MCF 10A (cell line): ENCODE measurements around the gene NMD3. TPM values are rescaled to one million over a fixed set of nuclear protein-coding genes. Genes with fewer than 3 reads are reported as not detected.
A peak's percentile ranks its signal among the peaks of the same experiment; 100 is the strongest.

Source experiments
- BruUV-seq: library from RNA; stranded (reverse); fragments of 400-500 nt; replicated peaks from 2 replicates; lab custom pipeline; 2021; lab: Mats Ljungman, UMichigan
- CTCF ChIA-PET: fragments of 300-600 bp; sonication (Branson Sonifier 250); formaldehyde crosslinking; extraction: SDS; loops from one replicate; lab custom pipeline; 2021; ENCODE audit warnings: antibody characterized with exemption, inconsistent platforms; lab: Yijun Ruan, JAX
- POLR2A ChIA-PET: fragments of 300-600, 350-650 bp; sonication (Branson Sonifier 250); formaldehyde crosslinking; extraction: SDS; loops from one replicate; lab custom pipeline; 2020; ENCODE audit warnings: antibody characterized with exemption, inconsistent platforms; lab: Yijun Ruan, JAX
- DNase-seq: peaks from one replicate; pipeline ENCODE4 v3.0.0-alpha.2; 2018; ENCODE audit not compliant: unreplicated experiment
- H3K27ac Mint-ChIP-seq: one replicate; pipeline ENCODE4 v1.8.0; 2022; ENCODE audit warnings: mild to moderate bottlenecking, low read depth, mixed read lengths; ENCODE audit not compliant: unreplicated experiment
- H3K27me3 Mint-ChIP-seq: one replicate; pipeline ENCODE4 v1.8.0; 2022; ENCODE audit warnings: mixed read lengths; ENCODE audit not compliant: insufficient read depth, unreplicated experiment
- H3K36me3 Mint-ChIP-seq: one replicate; pipeline ENCODE4 v1.8.0; 2022; ENCODE audit warnings: mild to moderate bottlenecking, moderate library complexity, mixed read lengths; ENCODE audit not compliant: insufficient read depth, unreplicated experiment
- H3K4me1 Mint-ChIP-seq: one replicate; pipeline ENCODE4 v1.8.0; 2022; ENCODE audit warnings: mixed read lengths; ENCODE audit not compliant: insufficient read depth, unreplicated experiment
- H3K4me3 Mint-ChIP-seq: one replicate; pipeline ENCODE4 v1.8.0; 2022; ENCODE audit warnings: mild to moderate bottlenecking, moderate library complexity, mixed read lengths; ENCODE audit not compliant: unreplicated experiment
- H3K9me3 Mint-ChIP-seq: one replicate; pipeline ENCODE4 v1.8.0; 2022; ENCODE audit warnings: mixed read lengths; ENCODE audit not compliant: unreplicated experiment
- CTCF ChIP-seq: fragments of 200-600 bp; IDR thresholded peaks from one replicate; pipeline ENCODE4 v1.8.0; 2022; ENCODE audit warnings: antibody characterized with exemption, mild to moderate bottlenecking; ENCODE audit not compliant: unreplicated experiment
- intact Hi-C: fragments of 100-400 bp; cut with micrococcal nuclease; formaldehyde crosslinking; loops from 2 replicates; pipeline ENCODE4 v1.14.1; 2022
- total RNA-seq: library from RNA; stranded (reverse); gene quantifications from 2 replicates; pipeline ENCODE4 v1.2.3, GENCODE V29; 2022

The NMD3 gene
- total RNA-seq, 1 experiment from 2014 or later, result 84.6 TPM

DNA sequence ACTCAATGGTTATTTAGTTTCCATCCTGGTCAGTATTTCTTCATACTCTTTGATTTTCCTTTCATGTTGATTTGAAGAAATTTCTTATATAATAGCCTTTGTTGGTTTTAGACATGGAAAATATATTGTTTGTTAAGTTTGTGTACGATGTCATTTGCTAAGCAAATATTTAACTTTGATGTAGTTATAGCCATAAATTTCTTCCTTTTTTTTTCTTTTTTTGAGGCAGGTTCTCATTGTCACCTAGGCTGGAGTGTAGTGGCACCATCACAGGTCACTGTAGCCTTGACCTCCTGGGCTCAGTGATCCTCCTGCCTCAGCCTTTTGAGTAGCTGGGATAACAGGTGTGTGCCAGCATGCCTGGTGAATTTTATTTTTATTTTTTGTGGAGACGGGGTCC is 51.4 kb downstream of the NMD3 start:
- intact Hi-C loops, result no loop called here
- no peak for TF ChIP-seq CTCF
- ChIA-PET POLR2A (no interaction called here), CTCF (interaction anchor here (0.7 to 5.3 kb wide), 8 partner anchors 11 to 1162 kb away, joined by 3 to 50 read pairs (median 4); no protein-coding TSS in a partner anchor)
- H3K9me3 Mint-ChIP-seq, result no peaks in the 10 kb centered on the region
- H3K27me3 Mint-ChIP-seq, result no peaks in the 10 kb centered on the region
- no peak for DNase-seq
- BruUV-seq, result no TSS peak
- H3K4me3 Mint-ChIP-seq, result no peak overlapping the region
- H3K36me3 Mint-ChIP-seq, result no peaks in the 10 kb centered on the region
- H3K27ac Mint-ChIP-seq, result no peak overlapping the region
- H3K4me1 Mint-ChIP-seq, result peaks cover 4% of the 10 kb centered on the region

GRCh38 chr3:161273589-161274218 is 52.6 kb downstream of the NMD3 start:
- no TSS peak for BruUV-seq
- POLR2A ChIA-PET, result interaction anchor here (1.9 kb wide), 1 partner anchor 18 kb away, joined by 9 read pairs; no protein-coding TSS in a partner anchor
- H3K27ac Mint-ChIP-seq, result no peak overlapping the region
- no peaks in the 10 kb centered on the region for H3K36me3 Mint-ChIP-seq
- TF ChIP-seq CTCF, result peak; percentile 50
- peaks cover 1% of the 10 kb centered on the region for H3K9me3 Mint-ChIP-seq
- intact Hi-C loops, result loop anchor here (1.0 kb wide), 4 partner anchors 136 to 316 kb away; no protein-coding TSS in a partner anchor
- DNase-seq, result peak; percentile 57
- no peaks in the 10 kb centered on the region for H3K27me3 Mint-ChIP-seq
- peaks cover 4% of the 10 kb centered on the region for H3K4me1 Mint-ChIP-seq
- CTCF ChIA-PET, result interaction anchor here (0.6 to 5.4 kb wide), 18 partner anchors 12 to 586 kb away, joined by 3 to 110 read pairs (median 10); no protein-coding TSS in a partner anchor
- H3K4me3 Mint-ChIP-seq, result no peak overlapping the region

DNA sequence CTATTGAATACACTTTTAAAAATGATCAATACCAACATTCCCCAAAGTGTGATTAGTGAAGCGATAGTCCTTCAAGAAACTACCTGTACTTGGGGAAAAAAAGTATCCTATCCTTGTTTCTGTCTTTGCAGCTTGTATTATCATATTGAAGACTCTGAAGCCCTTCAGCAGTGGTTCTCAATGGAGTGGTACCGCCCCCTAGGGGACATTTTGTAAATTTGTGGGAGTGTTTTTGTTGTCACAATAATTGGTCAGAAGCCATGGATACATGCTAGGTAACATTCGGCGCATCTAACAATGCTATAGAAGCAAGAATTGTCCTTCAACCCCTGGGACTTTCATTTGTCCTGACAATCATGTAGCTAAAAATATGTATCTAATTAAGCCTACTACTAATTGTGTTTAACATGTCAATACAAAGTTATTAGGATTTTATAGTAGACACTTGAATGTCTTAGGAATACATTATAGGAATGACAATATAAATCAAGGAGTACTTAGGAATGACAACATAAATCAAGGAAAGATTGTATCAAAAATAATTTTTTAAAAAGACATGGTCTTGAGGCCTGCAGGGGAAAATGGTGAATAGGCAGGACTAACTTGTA is 53.7 kb downstream of the NMD3 start:
- peak; percentile 72 for DNase-seq
- no TSS peak for BruUV-seq
- H3K9me3 Mint-ChIP-seq, result peaks cover 12% of the 10 kb centered on the region

More for the DNA sequence above, 53.7 kb downstream of the NMD3 start:
- Mint-ChIP-seq H3K36me3 (peaks cover 6% of the 10 kb centered on the region), H3K27ac (no peak overlapping the region), H3K4me1 (peaks cover 4% of the 10 kb centered on the region), H3K27me3 (no peaks in the 10 kb centered on the region), H3K4me3 (no peak overlapping the region)
- peak; percentile 52 for TF ChIP-seq CTCF
- ChIA-PET POLR2A (interaction anchor here (0.7 to 2.5 kb wide), 6 partner anchors 10 to 149 kb away, joined by 3 to 9 read pairs (median 4); no protein-coding TSS in a partner anchor), CTCF (interaction anchor here (0.6 to 5.4 kb wide), 35 partner anchors 11 to 749 kb away, joined by 3 to 110 read pairs (median 6); partner anchors contain the start of genes KPNA4 and SPTSSB)
- intact Hi-C loops, result loop anchor here (1.0 kb wide), 2 partner anchors 178 to 317 kb away; no protein-coding TSS in a partner anchor
